IPS-20b (cell line): ENCODE results near the gene MTX1.

Experiments
- H3K27ac ChIP-seq: one replicate; pipeline ENCODE4 v1.5.1; 2013; ENCODE audit warnings: low read length
- H3K27me3 ChIP-seq: 2 replicates; pipeline ENCODE4 v1.6.1; 2013; ENCODE audit warnings: mild to moderate bottlenecking, low read length, inconsistent platforms; ENCODE audit not compliant: insufficient read depth
- H3K36me3 ChIP-seq: 2 replicates; pipeline ENCODE4 v1.6.1; 2013; ENCODE audit warnings: low read depth, mild to moderate bottlenecking, inconsistent platforms, low read length, moderate library complexity; ENCODE audit not compliant: insufficient read depth
- H3K4me1 ChIP-seq: 2 replicates; pipeline ENCODE4 v1.6.1; 2013; ENCODE audit warnings: mild to moderate bottlenecking, control low read depth, inconsistent platforms, low read length, moderate library complexity; ENCODE audit not compliant: insufficient read depth
- H3K4me3 ChIP-seq: 2 replicates; pipeline ENCODE4 v1.5.1; 2013; ENCODE audit warnings: mild to moderate bottlenecking, low read length, inconsistent platforms
- H3K9ac ChIP-seq: 2 replicates; pipeline ENCODE4 v1.6.1; 2013; ENCODE audit warnings: low read depth, mild to moderate bottlenecking, inconsistent platforms, low read length, moderate library complexity
- H3K9me3 ChIP-seq: 2 replicates; pipeline ENCODE4 v1.6.1; 2013; ENCODE audit warnings: mild to moderate bottlenecking, low read depth, low read length, inconsistent platforms; ENCODE audit not compliant: insufficient read depth

MTX1 gene

DNA sequence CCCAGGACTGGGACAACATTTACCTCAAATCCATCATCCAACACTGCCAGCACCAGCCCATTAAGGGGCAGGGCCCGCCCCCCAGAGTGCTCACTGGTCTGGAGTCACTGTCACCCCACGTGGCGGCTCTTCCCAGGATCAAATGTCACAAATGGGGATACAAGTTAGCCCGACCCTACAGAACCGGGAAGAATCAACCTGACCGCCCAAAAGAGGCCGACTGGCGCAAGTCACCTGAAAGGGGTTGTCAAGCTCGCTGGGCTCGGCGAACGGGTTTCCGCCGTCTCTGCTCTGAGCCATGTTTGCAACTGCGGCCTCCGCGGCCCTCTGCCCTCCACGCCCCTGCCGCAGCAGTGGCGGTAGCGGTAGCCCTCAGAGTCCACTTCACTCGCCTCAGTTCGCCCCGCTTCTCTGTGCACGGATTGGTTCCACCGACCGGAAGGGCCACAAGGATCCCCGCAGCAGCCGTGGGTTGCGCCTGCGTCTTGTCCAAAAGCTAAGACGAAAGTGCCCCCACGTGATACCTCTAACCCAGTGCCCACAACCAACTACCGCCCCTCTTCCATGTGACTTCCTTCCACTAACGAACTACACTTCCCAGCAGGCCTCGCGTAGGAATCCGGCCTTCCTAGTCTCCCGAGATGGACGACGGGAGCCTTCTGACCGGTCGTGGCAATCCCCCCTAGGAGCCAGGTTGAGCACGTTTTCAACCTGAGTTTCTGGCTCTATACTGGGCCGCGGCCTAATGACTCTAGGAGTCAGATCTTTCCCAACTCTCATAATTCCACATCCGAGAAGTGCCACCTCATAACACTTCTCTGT, 53.6 kb downstream of the MTX1 start, which contains the start of gene SCAMP3:
Gene SCAMP3, minus strand, starts transcription at position 509 of the 822 bp plus-strand sequence. Its CDS starts 209 bp downstream, at position 300.
- Histone ChIP-seq H3K4me1 (peaks cover 5% of the 10 kb centered on the region; the same call in 1 of the 2 replicates), H3K4me3 (peak within 1 kb of the TSS; percentile 88), H3K9ac (peak within 1 kb of the TSS; percentile 88), H3K9me3 (no peaks in the 10 kb centered on the region), H3K36me3 (peaks cover 52% of the 10 kb centered on the region), H3K27ac (peak within 1 kb of the TSS; percentile 68), H3K27me3 (no peaks in the 10 kb centered on the region)

DNA sequence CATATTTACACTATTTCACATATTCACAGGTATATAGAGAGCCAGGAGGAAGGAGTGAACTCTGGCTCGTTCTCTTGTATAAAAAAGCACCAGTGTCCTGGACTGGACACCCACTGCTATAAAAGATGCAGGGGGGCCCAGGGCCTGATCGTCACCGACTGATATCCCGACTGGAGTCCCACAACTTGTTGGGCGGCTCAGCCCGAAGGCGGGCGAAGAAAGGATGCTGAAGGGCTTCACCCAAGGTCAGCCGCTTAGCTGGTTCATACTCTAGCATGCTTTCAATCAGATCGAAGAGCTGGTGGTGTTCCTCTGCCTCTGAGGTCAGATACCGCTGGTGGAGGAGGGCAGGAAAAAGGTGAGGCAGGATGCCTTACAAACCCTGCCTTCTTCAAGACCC, 54.6 kb downstream of the MTX1 start:
- Histone ChIP-seq H3K27ac (no peak overlapping the region), H3K36me3 (peaks cover 61% of the 10 kb centered on the region)

More for the DNA sequence above, 54.6 kb downstream of the MTX1 start:
- H3K9ac ChIP-seq, result peak overlapping the region; percentile 18; the same call in 1 of the 2 replicates
- H3K9me3 ChIP-seq, result no peaks in the 10 kb centered on the region
- peaks cover 5% of the 10 kb centered on the region; the same call in 1 of the 2 replicates for H3K4me1 ChIP-seq
- H3K4me3 ChIP-seq, result no peak overlapping the region
- no peaks in the 10 kb centered on the region for H3K27me3 ChIP-seq
